Small intestine (tissue), 7 donors: Measurements from ENCODE around the gene CLEC2L. TPM values are rescaled to one million over a fixed set of nuclear protein-coding genes. Genes with fewer than 3 reads are reported as not detected.

ENCODE experiments used
- DNase-seq, 2 donors: peaks; one replicate each; pipeline versions ENCODE4 v3.0.0 to v3.0.0-alpha.2; 2013
- FAIRE-seq: peaks from 2 replicates; lab custom pipeline; 2012; peaks lifted over from hg19 to GRCh38; lab: Jason Lieb, UNC
- H3K27ac ChIP-seq, 3 donors: one replicate each; pipeline ENCODE4 v1.5.1; 2013; ENCODE audit warnings: low read length in 2 of 3, mild to moderate bottlenecking in 2 of 3, control low read depth in 1 of 3, inconsistent platforms in 1 of 3, low read depth in 1 of 3, moderate library complexity in 1 of 3
- H3K27me3 ChIP-seq, 3 donors: one replicate each; pipeline ENCODE4 v1.6.1; 2013; ENCODE audit warnings: low read length in 3 of 3, inconsistent platforms in 1 of 3; ENCODE audit not compliant: control insufficient read depth in 3 of 3, insufficient read depth in 3 of 3
- H3K36me3 ChIP-seq, 3 donors: one replicate each; pipeline ENCODE4 v1.6.1; 2013; ENCODE audit warnings: low read length in 3 of 3, inconsistent platforms in 1 of 3, low read depth in 1 of 3, mild to moderate bottlenecking in 1 of 3, moderate library complexity in 1 of 3; ENCODE audit not compliant: control insufficient read depth in 3 of 3, insufficient read depth in 2 of 3
- H3K4me1 ChIP-seq, 3 donors: one replicate each; pipeline ENCODE4 v1.6.1; 2013; ENCODE audit warnings: low read length in 2 of 3, inconsistent platforms in 1 of 3, low read depth in 1 of 3, mild to moderate bottlenecking in 1 of 3, moderate library complexity in 1 of 3; ENCODE audit not compliant: control insufficient read depth in 3 of 3, insufficient read depth in 2 of 3
- H3K4me3 ChIP-seq, 3 donors: one replicate each; pipeline ENCODE4 v1.5.1; 2013; ENCODE audit warnings: low read length in 3 of 3, control low read depth in 1 of 3, inconsistent platforms in 1 of 3, low read depth in 1 of 3, mild to moderate bottlenecking in 1 of 3, moderate library complexity in 1 of 3
- H3K9me3 ChIP-seq, 2 donors: one replicate each; pipeline ENCODE4 v1.6.1; 2013; ENCODE audit warnings: low read depth in 1 of 2, low read length in 1 of 2; ENCODE audit not compliant: control insufficient read depth in 2 of 2, insufficient read depth in 1 of 2
- WGBS, 3 donors: extraction: QIAGEN DNeasy Blood & Tissue Kit; methylation state at CpG; one replicate each; pipeline ENCODE4 v1.1.7; 2013; 5-methylcytosine and 5-hydroxymethylcytosine counted together
- polyA plus RNA-seq, 4 donors: library from polyadenylated mRNA; stranded (reverse) in 3 of 4; unstranded in 1 of 4; fragments of 200-250 nt in 3 of 4; fragments of 120-200 nt in 1 of 4; gene quantifications; one replicate each; pipeline versions ENCODE4 v1.2.1 to v1.2.3, GENCODE V29; 2013
- donor health status: healthy with polysubstance abuse.
- donor health status: control.
- donor health status: control.
- donor health status: Bipolar disorder and iron deficiency.
- donor health status: healthy.

The CLEC2L gene
- polyA plus RNA-seq, 4 donors: 0.22 to 1.4 TPM; not detected in 2

GRCh38 chr7:139525239-139525638, 1.8 kb downstream of the CLEC2L start:
- Histone ChIP-seq H3K4me3 (no peak overlapping the region), H3K4me1 (no peaks in the 10 kb centered on the region), H3K27me3 (peaks cover 4 to 51% (median 9%) of the 10 kb centered on the region in 3 donors), H3K9me3 (peaks cover 0 to 4% of the 10 kb centered on the region in 2 donors), H3K36me3 (no peaks in the 10 kb centered on the region), H3K27ac (no peak overlapping the region)
- FAIRE-seq (no peak), DNase-seq (no peak)
- WGBS, 3 donors: 86 to 94% (median 90%) methylated on average over 9 to 10 of the region's 10 CpGs

GRCh38 chr7:139525750-139526149, 2.3 kb downstream of the CLEC2L start:
- FAIRE-seq (no peak), DNase-seq (no peak)

GRCh38 chr7:139526578-139527544, 3.4 kb downstream of the CLEC2L start:
- H3K36me3 ChIP-seq: no peaks in the 10 kb centered on the region
- H3K27ac ChIP-seq: no peak overlapping the region
- peaks cover 4 to 42% (median 7%) of the 10 kb centered on the region in 3 donors for H3K27me3 ChIP-seq
- H3K9me3 ChIP-seq: no peaks in the 10 kb centered on the region
- FAIRE-seq (no peak), DNase-seq (no peak)
- no peaks in the 10 kb centered on the region for H3K4me1 ChIP-seq
- WGBS, 3 donors: 71 to 75% (median 73%) methylated on average over 8 of the region's 8 CpGs
- no peak overlapping the region for H3K4me3 ChIP-seq

More at GRCh38 chr7:139525750-139526149, 2.3 kb downstream of the CLEC2L start:
- no peak overlapping the region for H3K4me3 ChIP-seq
- no peaks in the 10 kb centered on the region for H3K4me1 ChIP-seq
- H3K27ac ChIP-seq: no peak overlapping the region
- peaks cover 0 to 4% of the 10 kb centered on the region in 2 donors for H3K9me3 ChIP-seq
- H3K36me3 ChIP-seq: no peaks in the 10 kb centered on the region
- peaks cover 4 to 51% (median 9%) of the 10 kb centered on the region in 3 donors for H3K27me3 ChIP-seq

GRCh38 chr7:139531094-139531493, 7.6 kb downstream of the CLEC2L start:
- H3K27ac ChIP-seq: no peak overlapping the region
- FAIRE-seq (no peak), DNase-seq (no peak)
- H3K36me3 ChIP-seq: no peaks in the 10 kb centered on the region
- peaks cover 0 to 16% (median 0%) of the 10 kb centered on the region in 3 donors for H3K27me3 ChIP-seq
- WGBS, 3 donors: 86 to 89% (median 87%) methylated on average over 1 of the region's 1 CpG
- H3K4me1 ChIP-seq: no peaks in the 10 kb centered on the region
- no peak overlapping the region for H3K4me3 ChIP-seq
- H3K9me3 ChIP-seq: no peaks in the 10 kb centered on the region

- no peaks in the 10 kb centered on the region for H3K36me3 ChIP-seq
- H3K4me1 ChIP-seq: no peaks in the 10 kb centered on the region
- H3K9me3 ChIP-seq: no peaks in the 10 kb centered on the region
- no peak for FAIRE-seq
- DNase-seq: no peak
- H3K27ac ChIP-seq: no peak overlapping the region
- WGBS, 3 donors: 85 to 88% (median 88%) methylated on average over 6 of the region's 6 CpGs
- no peak overlapping the region for H3K4me3 ChIP-seq
- H3K27me3 ChIP-seq: peaks cover 0 to 5% (median 0%) of the 10 kb centered on the region in 3 donors
Observed at GRCh38 chr7:139532636-139533155, 9.2 kb downstream of the CLEC2L start.

- Histone ChIP-seq H3K9me3 (no peaks in the 10 kb centered on the region), H3K27me3 (peaks cover 0 to 2% (median 0%) of the 10 kb centered on the region in 3 donors), H3K4me1 (no peaks in the 10 kb centered on the region), H3K4me3 (no peak overlapping the region), H3K27ac (no peak overlapping the region), H3K36me3 (no peaks in the 10 kb centered on the region)
- DNase-seq (no peak), FAIRE-seq (no peak)
- 87 to 91% (median 88%) methylated on average over 9 of the region's 9 CpGs for WGBS, 3 donors
Observed at GRCh38 chr7:139534096-139534495, 10.6 kb downstream of the CLEC2L start.

GRCh38 chr7:139534966-139535651, 11.6 kb downstream of the CLEC2L start:
- WGBS, 3 donors: 70 to 80% (median 73%) methylated on average over 7 of the region's 7 CpGs
- Histone ChIP-seq H3K27ac (no peak overlapping the region), H3K4me1 (peaks cover 0 to 1% (median 0%) of the 10 kb centered on the region in 3 donors), H3K27me3 (peaks cover 0 to 2% (median 0%) of the 10 kb centered on the region in 3 donors), H3K9me3 (no peaks in the 10 kb centered on the region), H3K4me3 (no peak overlapping the region), H3K36me3 (no peaks in the 10 kb centered on the region)
- no peak for DNase-seq
- no peak for FAIRE-seq

GRCh38 chr7:139536152-139536551, 12.7 kb downstream of the CLEC2L start:
- no peak for DNase-seq
- H3K36me3 ChIP-seq: no peaks in the 10 kb centered on the region
- no peak for FAIRE-seq
- H3K27ac ChIP-seq: no peak overlapping the region
- H3K9me3 ChIP-seq: no peaks in the 10 kb centered on the region
- H3K4me3 ChIP-seq: no peak overlapping the region
- peaks cover 0 to 1% (median 0%) of the 10 kb centered on the region in 3 donors for H3K4me1 ChIP-seq
- 91 to 95% (median 95%) methylated on average over 8 of the region's 8 CpGs for WGBS, 3 donors
- peaks cover 0 to 2% (median 0%) of the 10 kb centered on the region in 3 donors for H3K27me3 ChIP-seq
